Left renal cortex interstitium (tissue), 4 donors: ENCODE measurements around the gene ASTN1. TPM values are rescaled to one million over a fixed set of nuclear protein-coding genes. Genes with fewer than 3 reads are reported as not detected.

Experiments
- DNase-seq, 4 donors: peaks; one replicate each; pipeline ENCODE4 v3.0.0-alpha.2; 2013; ENCODE audit warnings: low read depth in 4 of 4, low spot score in 2 of 4, missing footprints in 1 of 4
- polyA plus RNA-seq, 4 donors: library from polyadenylated mRNA; unstranded; fragments of 120-200 nt; gene quantifications; one replicate each; pipeline ENCODE4 v1.2.1, GENCODE V29; 2013; ENCODE audit not compliant: insufficient read length in 4 of 4

The ASTN1 gene
- polyA plus RNA-seq, 4 donors = 1.6 to 2.1 (median 1.8) TPM

- no peak for DNase-seq
These were observed 315.2 kb downstream of the ASTN1 start for GRCh38 chr1:176849281-176849680.

- DNase-seq = no peak
These were observed 317.5 kb downstream of the ASTN1 start for GRCh38 chr1:176847052-176847451.

GRCh38 chr1:176843352-176844297 is 320.9 kb downstream of the ASTN1 start:
- DNase-seq = peak in 3 of 4 donors; percentile 34 to 46 (median 42)

- no peak for DNase-seq
These were observed 323.3 kb downstream of the ASTN1 start for GRCh38 chr1:176841238-176841637.

GRCh38 chr1:176839216-176839615 is 325.3 kb downstream of the ASTN1 start:
- DNase-seq = no peak

GRCh38 chr1:176838276-176838995 is 326.1 kb downstream of the ASTN1 start:
- DNase-seq = no peak

GRCh38 chr1:176837708-176838107 is 326.8 kb downstream of the ASTN1 start:
- DNase-seq = no peak

GRCh38 chr1:176831150-176831549 is 333.4 kb downstream of the ASTN1 start:
- no peak for DNase-seq

- DNase-seq = no peak
These were observed 335.3 kb downstream of the ASTN1 start for GRCh38 chr1:176829261-176829660.

GRCh38 chr1:176826265-176826664 is 338.2 kb downstream of the ASTN1 start:
- DNase-seq = no peak

GRCh38 chr1:176820391-176821031 is 344.0 kb downstream of the ASTN1 start:
- no peak for DNase-seq

GRCh38 chr1:176816232-176816631 is 348.3 kb downstream of the ASTN1 start:
- DNase-seq = no peak

- DNase-seq = no peak
These were observed 348.9 kb downstream of the ASTN1 start for GRCh38 chr1:176815621-176816020.

- no peak for DNase-seq
These were observed 352.8 kb downstream of the ASTN1 start for GRCh38 chr1:176811511-176812288.

GRCh38 chr1:176809292-176809691 is 355.2 kb downstream of the ASTN1 start:
- DNase-seq = no peak

Other genes starting within 250 kb of the ASTN1 start
- under 1 TPM; 0.14 to 0.29 (median 0.17) TPM for gene BRINP2, start 6.2 kb upstream of the ASTN1 start, polyA plus RNA-seq